ENCODE measurements around the gene UBE2O. TPM values are rescaled to one million over a fixed set of nuclear protein-coding genes. Genes with fewer than 3 reads are reported as not detected.

The UBE2O gene
- total RNA-seq, 1 experiment from 2014 or later, result 68.9 TPM

- no peak for ATAC-seq
- POLR2A ChIA-PET, result no interaction called here
- TF ChIP-seq PRRX2 (CRISPR knock-in tag; IDR thresholded peaks at IDR 0.05), result no peak
- no peak for TF ChIP-seq ZMAT4 (CRISPR knock-in tag; IDR thresholded peaks at IDR 0.05)
- TF ChIP-seq USF1 (CRISPR knock-in tag; IDR thresholded peaks at IDR 0.05), result no peak
- no peak for TF ChIP-seq STAT6 (CRISPR knock-in tag; conservative IDR thresholded peaks at IDR 0.05; ENCODE audit: low read depth)
- no peak for TF ChIP-seq GABPB1 (CRISPR knock-in tag; IDR thresholded peaks at IDR 0.05)
- TF ChIP-seq PREB (CRISPR knock-in tag; IDR thresholded peaks at IDR 0.05; ENCODE audit: borderline replicate concordance), result no peak
- TF ChIP-seq ZNF423 (CRISPR knock-in tag; IDR thresholded peaks at IDR 0.05), result no peak
- no peak for TF ChIP-seq GRHL2 (CRISPR knock-in tag; IDR thresholded peaks at IDR 0.05; ENCODE audit: insufficient replicate concordance, severe bottlenecking)
- no peak for TF ChIP-seq CDX4 (CRISPR knock-in tag; IDR thresholded peaks at IDR 0.05; ENCODE audit: borderline replicate concordance)
- no peak for TF ChIP-seq ATF2 (CRISPR knock-in tag; IDR thresholded peaks at IDR 0.05; ENCODE audit: borderline replicate concordance, low read depth)
- no peak for TF ChIP-seq NFATC4 (CRISPR knock-in tag; IDR thresholded peaks at IDR 0.05)
- TF ChIP-seq ATF6 (CRISPR knock-in tag; IDR thresholded peaks at IDR 0.05), result no peak
- no peak for TF ChIP-seq ESRRA (CRISPR knock-in tag; IDR thresholded peaks at IDR 0.05; ENCODE audit: borderline replicate concordance)
- TF ChIP-seq ZNF532 (CRISPR knock-in tag; IDR thresholded peaks at IDR 0.05; ENCODE audit: borderline replicate concordance), result no peak
- no peak for TF ChIP-seq ZNF281 (CRISPR knock-in tag; IDR thresholded peaks at IDR 0.05)
- TF ChIP-seq ETV6 (CRISPR knock-in tag; IDR thresholded peaks at IDR 0.05), result no peak
- no peak for TF ChIP-seq SMAD3 (CRISPR knock-in tag; IDR thresholded peaks at IDR 0.05; ENCODE audit: borderline replicate concordance)
- TF ChIP-seq HMGA2 (CRISPR knock-in tag; IDR thresholded peaks at IDR 0.05), result no peak
- H3K27me3 Mint-ChIP-seq (ENCODE audit: low read depth), result no peaks in the 10 kb centered on the region
- H3K27ac Mint-ChIP-seq, result peak overlapping the region; percentile 91
- peaks cover 53% of the 10 kb centered on the region for H3K4me1 Mint-ChIP-seq
- H3K36me3 Mint-ChIP-seq, result peaks cover 9% of the 10 kb centered on the region; the same call in 1 of the 2 replicates
- CTCF ChIA-PET, result interaction anchor here (1.1 to 2.4 kb wide), 5 partner anchors 9 to 41 kb away, joined by 3 to 18 read pairs (median 4); no protein-coding TSS in a partner anchor
- no peak for DNase-seq (ENCODE audit: low spot score)
- H3K9me3 Mint-ChIP-seq, result no peaks in the 10 kb centered on the region
- no peak overlapping the region for H3K4me3 Mint-ChIP-seq
Measured at GRCh38 chr17:76417499-76418143, 35.3 kb downstream of the UBE2O start.
